UCSD-AML1 (cell line): ENCODE measurements around the gene PEX14.
A peak's percentile ranks its signal among the peaks of the same experiment; 100 is the strongest.
"Not testable (repeated sequence)": the region's sequence is repeated elsewhere in the genome, so short reads cannot be mapped to it uniquely, and the experiment has no call there.

Experiments used
- DNase-seq: peaks from one replicate; lab custom pipeline; 2025; ENCODE audit not compliant: unreplicated experiment; lab: John Stamatoyannopoulos, UW

PEX14 gene

DNA sequence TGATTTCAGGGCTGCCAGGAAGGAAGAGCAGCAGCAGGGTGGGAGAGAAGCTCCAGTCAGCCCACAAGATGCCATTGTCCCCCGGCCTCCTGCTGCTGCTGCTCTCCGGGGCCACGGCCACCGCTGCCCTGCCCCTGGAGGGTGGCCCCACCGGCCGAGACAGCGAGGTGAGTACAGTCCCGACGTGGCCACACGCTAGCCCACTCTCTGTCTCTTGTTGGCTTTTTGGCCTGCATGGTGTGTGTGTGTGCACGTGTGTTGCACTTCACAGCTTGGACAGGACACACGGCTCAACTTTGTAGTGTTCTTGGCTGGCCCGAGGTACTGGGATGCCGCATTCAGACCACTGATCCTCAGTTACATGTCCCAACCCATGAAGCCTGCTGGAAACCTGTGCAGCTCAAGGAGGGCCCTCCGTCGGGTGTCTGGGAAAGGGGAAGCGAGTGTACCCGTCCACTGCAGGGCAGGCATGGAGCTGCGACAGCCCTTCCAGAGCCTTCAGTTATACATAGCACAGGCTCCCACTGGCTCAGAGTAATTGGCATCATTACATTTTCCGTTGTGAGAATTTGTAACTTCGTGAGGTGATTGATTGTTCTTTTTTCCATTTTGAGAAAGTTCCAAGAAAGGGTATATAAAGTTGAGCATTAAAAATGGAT is 24.5 kb upstream of the PEX14 start:
- no peak for DNase-seq

DNA sequence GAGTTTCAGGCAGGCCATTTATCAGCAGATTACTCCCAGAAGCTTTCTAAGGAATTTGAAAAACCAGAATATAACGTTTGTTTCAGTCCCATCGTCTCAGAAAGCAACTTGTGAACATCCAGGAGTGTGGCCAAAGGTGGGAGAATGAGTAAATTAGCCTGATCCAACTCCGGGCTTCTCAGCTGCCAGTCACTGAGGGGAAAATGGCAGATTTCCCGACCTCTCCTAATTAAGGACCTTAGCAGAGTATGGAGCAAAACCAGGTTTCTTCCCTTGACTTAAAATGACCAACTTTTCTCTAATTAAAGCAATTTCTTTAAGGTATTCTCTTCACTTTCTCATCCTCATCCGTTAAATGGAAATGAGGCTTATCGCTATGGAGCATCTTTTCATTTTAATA is 23.9 kb upstream of the PEX14 start:
- DNase-seq = no peak

DNA sequence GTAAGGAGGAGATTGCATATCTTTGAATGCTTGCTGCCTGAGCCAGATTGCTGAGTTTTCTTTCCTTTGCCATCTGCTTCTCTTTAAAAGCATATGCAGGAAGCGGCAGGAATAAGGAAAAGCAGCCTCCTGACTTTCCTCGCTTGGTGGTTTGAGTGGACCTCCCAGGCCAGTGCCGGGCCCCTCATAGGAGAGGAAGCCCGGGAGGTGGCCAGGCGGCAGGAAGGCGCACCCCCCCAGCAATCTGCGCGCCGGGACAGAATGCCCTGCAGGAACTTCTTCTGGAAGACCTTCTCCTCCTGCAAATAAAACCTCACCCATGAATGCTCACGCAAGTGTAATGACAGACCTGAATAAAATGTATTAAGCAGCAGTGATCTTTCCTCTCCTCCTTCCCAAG is 23.5 kb upstream of the PEX14 start:
- DNase-seq = no peak

GRCh38 chr1:10456048-10456447 is 18.7 kb upstream of the PEX14 start:
- no peak for DNase-seq

DNA sequence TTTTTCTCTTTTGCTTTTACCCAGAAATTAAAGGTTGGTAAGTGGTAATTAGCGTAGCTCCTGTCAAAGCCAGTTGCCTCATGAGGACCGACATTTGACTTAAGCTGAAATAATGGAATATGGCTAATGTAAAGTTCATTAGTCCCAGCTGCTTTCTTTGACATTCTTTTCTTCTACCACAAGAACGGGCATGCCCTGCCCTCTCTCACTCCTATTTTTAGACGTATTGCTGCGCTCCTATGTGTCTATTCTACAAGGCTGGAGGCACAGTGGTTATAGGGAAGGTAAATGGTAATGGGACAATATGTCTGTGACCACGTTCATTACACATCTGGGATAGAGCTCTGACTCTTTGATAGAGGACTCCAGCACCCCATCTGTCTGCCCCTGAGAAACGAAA is 18.1 kb upstream of the PEX14 start:
- DNase-seq = no peak

DNA sequence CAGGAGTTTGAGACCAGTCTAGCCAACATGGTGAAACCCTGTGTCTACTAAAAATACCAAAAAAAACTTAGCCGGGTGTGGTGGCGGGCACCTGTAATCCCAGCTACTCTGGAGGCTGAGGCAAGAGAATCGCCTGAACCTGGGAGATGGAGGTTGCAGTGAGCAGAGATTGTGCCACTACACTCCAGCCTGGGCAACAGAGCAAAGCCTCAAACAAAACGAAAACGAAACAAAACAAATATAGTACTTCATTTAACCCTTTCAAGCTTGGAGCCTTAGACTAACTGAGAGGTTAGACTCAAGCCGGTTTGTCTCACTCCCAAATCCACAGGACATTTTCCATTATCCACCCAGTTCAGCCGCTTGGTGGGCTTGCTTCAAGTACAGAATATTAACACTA is 17.3 kb upstream of the PEX14 start:
- not testable (repeated sequence) for DNase-seq

DNA sequence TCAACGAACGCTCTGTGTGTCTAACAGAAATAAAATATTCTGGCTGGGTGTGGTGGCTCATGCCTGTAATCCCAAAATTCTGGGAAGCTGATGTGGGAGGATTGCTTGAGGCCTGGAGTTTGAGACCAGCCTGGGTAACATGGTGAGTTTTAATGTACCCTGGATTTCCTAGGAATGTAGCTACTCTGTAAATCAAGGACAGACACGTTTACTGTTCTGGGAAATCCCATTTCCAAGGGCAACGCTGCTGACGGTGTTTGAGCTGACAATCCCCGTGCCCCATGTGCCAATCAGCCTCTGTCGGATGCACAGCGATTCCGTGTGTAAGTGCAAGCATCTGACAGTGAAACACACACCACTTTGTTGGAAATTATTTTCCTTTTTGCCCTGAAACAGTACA is 16.9 kb upstream of the PEX14 start:
- no peak for DNase-seq

GRCh38 chr1:10459184-10459583 is 15.6 kb upstream of the PEX14 start:
- DNase-seq = no peak

DNA sequence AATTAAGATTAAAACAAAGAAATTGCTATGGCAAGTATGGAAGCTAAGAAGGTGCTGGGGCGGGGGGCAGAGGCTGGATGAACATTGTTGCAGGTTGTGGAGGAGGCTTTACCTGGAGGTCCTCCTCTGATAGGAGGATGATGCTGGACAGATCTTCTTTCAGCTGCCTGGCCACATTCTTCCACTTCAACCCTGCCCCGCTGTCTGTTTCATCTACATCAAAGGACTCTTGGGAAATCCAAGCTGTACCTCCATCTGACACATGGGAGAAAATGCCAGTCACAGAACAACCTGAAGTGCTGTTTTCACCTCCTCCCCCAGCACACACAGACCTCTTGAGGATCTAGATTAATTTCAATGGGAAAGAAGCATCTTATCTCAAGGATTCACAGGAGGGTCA is 7.7 kb upstream of the PEX14 start:
- no peak for DNase-seq

DNA sequence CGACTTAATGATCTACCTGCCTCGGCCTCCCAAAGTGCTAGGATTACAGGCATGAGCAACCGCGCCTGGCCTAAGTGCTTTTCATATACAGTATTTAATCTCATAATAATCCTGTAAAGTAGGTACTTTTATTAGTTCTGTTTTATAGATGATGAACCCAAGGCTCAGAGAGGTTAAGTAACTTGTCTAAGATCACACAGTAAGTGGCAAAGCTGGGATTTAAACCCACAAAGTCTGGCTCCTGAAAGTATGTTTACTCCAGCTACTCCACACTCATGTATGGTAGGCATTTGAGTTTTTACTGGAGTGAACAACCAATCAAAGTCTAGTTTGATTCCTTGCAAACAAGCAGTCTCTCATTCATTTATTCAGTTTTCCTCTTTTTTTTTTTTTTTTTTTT is 4.7 kb upstream of the PEX14 start:
- DNase-seq = no peak

DNA sequence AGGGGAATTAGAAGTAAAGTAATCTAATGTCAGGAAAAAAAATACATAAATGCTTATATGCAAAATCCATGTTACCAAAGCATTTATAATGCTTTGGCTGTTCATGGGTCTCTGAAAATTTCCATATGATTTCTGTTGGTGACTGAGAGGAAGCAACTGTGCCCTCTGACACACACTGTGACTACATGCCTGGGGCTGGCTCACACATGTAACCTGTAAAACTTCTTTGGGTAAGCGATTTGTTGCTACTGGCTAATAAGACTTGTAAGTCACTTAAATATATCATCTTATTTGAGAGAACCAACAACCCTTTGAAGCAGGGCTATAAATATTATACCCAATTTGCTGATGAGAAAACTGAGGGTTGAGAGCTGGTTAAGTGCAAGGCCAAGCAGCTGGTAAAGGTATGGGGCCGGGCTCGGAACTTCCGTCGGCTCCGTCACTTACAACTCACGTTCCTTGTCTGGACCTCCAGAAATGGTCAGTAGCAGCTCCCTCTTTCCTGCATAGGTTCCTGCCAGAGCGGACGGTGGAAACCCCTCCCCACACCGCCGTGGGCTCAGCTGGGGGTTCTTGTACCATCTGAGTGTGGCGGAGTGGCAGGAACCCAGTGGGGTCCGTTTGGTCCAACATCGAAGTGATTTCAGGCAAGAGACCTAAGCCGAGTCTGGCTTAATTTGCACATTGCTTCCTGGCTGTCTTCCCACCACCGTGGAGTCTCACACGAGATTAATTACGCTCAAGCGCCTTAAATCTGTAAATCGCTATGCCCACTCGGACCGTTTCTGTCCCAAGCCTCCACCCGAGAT is 3.1 kb upstream of the PEX14 start:
- DNase-seq = no peak

- peak; percentile 93 for DNase-seq
These were observed 2.3 kb upstream of the PEX14 start, which contains the start of gene DFFA for GRCh38 chr1:10472220-10473144. Gene DFFA (minus strand): TSS chr1:10472529. CDS start chr1:10472458, 71 bp downstream.

GRCh38 chr1:10473145-10473765 is 1.5 kb upstream of the PEX14 start:
- DNase-seq = no peak

GRCh38 chr1:10474309-10474612 is 489 bp upstream of the PEX14 start:
- not testable (repeated sequence) for DNase-seq

- no peak for DNase-seq
These were observed 760 bp downstream of the PEX14 start for GRCh38 chr1:10475510-10475909.

- DNase-seq = no peak
These were observed 4.5 kb downstream of the PEX14 start for GRCh38 chr1:10479296-10479695.

DNA sequence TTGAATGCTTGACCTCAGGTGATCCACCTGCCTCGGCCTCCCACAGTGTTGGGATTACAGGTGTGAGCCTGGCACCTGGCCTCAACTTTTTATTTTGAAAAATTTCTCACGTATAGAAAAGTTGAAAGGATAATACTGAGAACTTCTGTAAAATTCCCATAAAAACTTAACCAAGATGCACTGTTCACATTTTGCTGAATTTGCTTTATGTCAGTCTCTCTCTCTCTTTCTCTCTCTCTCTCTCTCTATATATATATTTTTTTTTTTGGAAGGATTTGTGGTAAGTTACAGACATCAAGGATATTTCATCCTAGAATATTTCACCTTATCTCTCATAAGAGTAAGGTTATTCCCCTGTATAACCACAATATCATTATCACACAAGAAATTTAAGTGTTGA is 5.9 kb downstream of the PEX14 start:
- DNase-seq = no peak

DNA sequence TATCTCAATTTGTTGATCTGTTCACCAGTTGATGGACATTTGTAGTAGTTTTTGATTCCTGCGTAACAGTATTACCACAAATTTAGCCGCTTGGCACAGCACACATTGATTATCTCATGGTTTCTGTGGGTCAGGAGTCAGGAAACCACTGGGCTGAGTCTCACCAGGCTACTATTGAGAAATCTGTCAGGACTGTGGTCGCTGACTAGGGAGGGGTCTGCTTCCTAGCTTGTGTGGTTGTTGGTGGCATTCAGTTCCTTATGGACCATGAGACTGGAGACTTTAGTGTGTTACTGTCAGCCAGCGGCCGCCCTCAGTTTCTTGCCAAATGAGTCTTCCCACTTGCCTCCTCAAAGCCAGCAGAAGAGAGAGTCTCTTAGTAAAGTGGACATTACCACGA is 9.8 kb downstream of the PEX14 start:
- peak; percentile 37 for DNase-seq

DNA sequence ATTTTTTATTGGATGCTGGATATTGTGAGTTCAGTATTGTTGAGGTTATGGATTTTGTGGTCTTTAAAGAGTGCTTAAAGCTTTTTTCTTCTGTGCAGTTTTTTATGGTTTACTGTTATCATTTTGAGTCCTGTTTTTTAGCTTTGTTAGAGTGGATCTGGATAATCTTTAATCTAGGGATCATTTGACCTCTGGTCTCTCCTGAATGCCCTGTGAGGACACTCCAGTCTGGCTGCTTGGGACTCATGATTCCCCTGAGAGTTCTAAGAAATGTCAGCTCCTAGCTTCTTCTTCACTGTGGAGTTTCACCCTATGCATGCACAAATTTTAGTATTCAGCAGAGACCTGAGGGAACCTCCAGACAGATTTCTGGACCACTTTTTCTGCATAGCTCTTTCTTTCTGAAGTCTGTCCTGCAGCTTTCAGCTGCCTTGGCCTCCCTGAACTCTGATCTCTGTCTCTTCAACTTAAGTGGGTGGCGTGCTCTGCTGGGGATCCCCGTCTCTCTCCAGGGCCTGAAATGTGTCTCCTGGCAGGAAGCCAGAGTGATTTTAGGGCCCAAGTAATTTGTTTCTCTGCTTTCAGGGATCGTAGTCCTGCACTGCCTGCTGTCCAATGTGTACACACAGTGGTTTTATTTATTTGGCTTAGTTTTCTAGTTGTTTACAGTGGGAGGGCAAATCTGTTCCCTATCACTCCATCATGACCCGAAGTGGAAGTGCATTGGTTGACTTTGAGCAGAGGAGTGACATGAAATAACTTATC is 14.7 kb downstream of the PEX14 start:
- no peak for DNase-seq

DNA sequence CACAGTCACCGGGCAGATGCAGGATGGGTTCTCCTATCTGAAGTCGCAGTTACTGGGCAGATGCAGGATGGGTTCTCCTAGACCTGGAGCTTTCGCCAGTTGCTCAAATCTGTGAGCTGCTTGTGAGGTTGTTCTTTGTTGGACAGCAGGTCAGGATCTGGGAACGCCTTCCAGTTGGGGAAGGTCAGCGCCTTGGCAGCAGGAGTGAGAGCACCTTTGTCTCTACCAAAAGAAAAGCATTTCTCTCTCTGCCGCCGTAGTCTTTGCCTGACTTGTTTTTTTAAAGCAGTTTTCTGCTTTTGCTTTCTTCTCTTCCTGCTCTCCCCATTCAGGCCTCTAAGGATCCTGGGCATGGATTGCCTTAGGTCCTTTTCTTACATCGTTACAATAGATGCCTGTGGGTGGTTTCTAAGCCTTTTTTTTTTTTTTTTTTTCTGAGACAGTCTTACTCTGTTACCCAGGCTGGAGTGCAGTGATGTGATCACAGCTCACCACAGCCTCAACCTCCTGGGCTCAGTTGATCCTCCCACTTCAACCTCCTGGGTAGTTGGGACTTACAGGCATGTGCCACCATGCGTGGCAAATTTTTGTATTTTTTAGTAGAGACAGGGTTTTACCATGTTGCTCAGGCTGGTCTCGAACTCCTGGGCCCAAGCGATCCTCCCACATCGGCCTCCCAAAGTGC is 15.7 kb downstream of the PEX14 start:
- no peak for DNase-seq
